NCI-H460 (cell line): Measurements from ENCODE around the gene SHANK1. TPM values are rescaled to one million over a fixed set of nuclear protein-coding genes. Genes with fewer than 3 reads are reported as not detected.

Experiments
- DNase-seq: peaks from one replicate; pipeline ENCODE4 v3.0.0-alpha.2; 2016; ENCODE audit warnings: low read depth; ENCODE audit errors: extremely low read depth
- total RNA-seq: library from RNA; depleted of rRNA; stranded (reverse); fragments of >200 nt; shearing (Covaris generic); gene quantifications from 2 replicates; pipeline ENCODE4 v1.2.3, GENCODE V29; 2014

The SHANK1 gene
- total RNA-seq, 1 experiment from 2014 or later, result 0.15 TPM

DNA sequence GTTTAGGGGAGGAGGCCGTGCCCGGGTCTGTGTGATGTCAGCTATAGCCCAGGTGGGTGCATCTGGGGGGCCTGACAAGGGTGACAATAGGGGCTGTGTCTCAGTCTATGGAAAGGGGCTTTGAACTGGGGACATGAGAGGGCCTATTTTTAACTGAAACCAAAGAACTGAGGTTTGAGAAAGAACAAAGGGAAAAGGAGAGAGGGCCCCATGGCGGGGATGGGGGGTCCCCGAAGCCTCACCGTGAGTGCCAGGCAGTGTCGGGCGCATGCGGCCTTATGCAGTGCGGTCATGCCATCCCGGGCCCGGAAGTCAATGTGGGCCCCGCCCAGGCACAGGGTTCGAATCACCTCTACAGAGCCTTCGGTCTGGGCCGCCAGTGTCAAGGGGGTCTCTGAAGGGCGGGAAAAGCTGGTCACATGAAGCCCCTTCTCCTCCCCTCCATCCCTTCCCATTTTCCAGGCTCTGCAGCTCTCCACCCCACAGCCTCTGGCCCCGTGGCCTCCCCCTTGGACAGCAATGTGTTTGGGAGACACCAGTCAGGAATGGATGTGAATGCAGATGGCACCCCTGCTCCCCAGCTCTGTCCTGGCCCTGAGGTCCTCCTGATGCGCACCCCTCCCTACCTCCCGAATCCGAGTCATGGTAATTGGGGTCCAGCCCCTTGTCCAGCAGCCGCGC is 5.9 kb downstream of the SHANK1 start:
- no peak for DNase-seq

DNA sequence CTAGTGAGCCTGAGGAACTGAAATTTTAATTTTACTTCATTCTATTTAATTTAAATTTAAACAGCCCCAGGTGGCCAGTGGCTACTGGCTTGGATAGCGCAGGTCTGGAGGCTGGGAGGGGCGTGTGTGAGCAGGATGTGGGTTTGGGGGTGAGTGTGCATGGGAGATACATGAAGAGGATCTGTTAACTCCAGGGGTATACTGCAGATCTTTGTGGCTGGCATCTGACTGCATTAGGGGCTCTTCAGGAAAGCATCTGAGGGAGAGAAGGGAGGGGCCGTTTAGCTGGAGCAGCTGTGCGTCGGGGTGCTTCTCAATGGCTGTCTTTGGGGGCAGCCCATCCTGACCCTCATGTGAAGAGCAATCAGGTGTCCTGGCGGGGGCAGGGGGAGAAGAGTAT is 6.8 kb downstream of the SHANK1 start:
- DNase-seq, result no peak

- DNase-seq, result no peak
These were observed 7.8 kb downstream of the SHANK1 start for GRCh38 chr19:50711805-50712204.

DNA sequence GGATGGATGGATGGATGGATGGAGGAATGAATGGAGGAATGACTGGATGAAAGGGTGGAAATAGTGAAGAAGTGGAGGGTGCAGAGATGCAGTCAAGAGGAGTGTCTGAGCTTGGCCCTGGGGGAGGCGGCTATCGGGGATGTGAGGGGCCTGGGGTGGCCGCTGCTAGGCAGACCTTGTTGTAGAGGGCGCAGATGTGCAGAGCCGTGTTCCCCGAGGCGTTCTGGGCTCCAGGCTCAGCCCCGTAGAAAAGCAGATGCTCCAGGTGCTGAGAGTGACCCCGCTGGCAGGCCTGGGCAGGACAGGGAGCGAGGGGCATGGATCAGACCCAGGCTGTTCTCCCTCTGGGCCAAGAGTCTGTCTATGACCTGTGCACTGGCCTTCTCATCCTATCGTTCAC is 8.4 kb downstream of the SHANK1 start:
- no peak for DNase-seq

- no peak for DNase-seq
These were observed 9.0 kb downstream of the SHANK1 start for GRCh38 chr19:50710612-50711011.

DNA sequence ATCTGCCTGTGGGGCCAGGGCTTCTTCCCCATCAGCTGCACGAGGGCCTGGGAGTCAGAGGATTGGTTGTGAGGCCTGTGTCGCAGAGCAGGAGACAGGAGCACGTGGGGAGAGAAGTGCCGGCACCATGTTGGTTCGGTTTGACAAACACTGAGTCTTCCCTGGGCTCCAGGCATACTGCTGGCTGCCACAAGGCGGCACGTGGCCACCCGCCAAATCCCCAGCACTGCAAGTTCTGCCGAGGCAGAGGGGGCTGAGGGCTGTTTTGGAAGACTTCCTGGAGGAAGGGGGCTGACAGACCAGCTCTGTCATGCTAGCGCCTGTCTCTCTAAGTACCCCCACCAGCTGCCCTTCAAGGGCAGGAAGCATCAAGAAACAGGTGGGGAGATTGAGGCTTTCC is 9.5 kb downstream of the SHANK1 start:
- no peak for DNase-seq

GRCh38 chr19:50708179-50708879 is 11.3 kb downstream of the SHANK1 start:
- no peak for DNase-seq

- DNase-seq, result no peak
These were observed 13.2 kb downstream of the SHANK1 start for GRCh38 chr19:50706387-50706786.

DNA sequence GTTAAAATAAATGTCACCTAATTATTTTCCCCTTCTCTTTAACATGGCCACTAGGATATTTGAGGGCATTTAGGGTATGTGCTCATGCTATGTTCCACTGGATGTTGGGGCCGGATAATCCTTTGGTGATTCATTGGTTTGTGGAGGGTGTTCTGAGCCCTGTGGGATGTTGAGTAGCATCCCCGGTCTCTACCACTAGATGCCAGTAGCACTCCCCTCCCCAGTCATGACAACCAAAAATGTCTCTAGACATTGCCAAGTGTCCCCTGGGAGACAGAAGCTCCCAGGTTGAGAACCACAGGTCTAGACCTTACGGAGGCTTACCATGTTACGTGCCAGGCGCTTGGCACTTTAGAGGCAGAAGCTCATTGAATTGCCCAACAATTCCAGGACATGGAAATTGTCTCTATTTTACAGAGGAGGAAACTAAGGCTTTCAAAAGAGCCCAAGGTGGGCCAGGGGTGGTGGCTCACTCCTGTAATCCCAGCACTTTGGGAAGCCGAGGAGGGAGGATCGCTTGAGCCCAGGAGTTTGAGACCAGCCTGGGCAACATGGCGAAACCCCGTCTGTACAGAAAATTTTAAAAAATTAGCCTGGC is 14.1 kb downstream of the SHANK1 start:
- peak; percentile 52 for DNase-seq

DNA sequence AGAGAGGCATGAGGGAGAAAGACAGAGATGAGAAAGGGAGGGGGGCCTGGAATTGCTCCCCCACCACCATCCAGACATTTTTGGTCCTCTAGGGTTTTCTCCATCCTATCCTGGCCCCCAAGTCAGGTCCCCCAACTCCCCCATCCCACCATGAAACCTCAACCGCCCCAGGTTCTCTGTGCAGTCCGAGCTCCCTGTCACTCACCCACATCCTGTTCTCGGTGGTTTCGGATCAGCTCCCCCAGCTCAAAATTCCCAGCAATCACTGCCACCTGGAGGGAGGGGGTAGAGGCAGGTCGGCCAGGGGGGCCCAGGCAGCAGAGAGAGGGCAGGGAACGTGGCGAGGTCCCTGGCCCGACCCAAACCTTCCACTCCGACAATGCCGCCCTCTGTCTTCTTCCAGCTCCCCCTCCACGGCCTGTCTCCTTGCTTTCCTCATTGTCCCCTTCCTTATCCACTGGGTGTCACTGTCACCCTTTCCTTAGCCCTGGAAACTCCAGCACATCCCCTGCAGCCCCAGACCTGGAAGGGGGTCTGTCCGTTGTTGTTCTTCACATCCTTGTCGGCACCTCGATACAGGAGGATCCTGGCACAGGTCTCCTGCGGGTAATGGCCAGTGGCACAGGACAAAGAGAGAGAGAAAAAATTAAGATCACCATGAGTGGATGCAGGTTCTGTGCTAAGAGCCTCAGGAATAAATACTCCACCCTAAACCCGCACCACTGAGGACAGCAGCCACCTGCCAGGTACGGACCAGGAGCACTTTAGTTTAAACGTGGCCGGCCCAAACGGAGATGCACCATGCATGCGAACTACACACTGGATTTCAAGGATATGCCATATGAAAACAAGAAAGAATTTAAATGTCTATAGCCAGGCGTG is 15.4 kb downstream of the SHANK1 start:
- peak; percentile 20 for DNase-seq

DNA sequence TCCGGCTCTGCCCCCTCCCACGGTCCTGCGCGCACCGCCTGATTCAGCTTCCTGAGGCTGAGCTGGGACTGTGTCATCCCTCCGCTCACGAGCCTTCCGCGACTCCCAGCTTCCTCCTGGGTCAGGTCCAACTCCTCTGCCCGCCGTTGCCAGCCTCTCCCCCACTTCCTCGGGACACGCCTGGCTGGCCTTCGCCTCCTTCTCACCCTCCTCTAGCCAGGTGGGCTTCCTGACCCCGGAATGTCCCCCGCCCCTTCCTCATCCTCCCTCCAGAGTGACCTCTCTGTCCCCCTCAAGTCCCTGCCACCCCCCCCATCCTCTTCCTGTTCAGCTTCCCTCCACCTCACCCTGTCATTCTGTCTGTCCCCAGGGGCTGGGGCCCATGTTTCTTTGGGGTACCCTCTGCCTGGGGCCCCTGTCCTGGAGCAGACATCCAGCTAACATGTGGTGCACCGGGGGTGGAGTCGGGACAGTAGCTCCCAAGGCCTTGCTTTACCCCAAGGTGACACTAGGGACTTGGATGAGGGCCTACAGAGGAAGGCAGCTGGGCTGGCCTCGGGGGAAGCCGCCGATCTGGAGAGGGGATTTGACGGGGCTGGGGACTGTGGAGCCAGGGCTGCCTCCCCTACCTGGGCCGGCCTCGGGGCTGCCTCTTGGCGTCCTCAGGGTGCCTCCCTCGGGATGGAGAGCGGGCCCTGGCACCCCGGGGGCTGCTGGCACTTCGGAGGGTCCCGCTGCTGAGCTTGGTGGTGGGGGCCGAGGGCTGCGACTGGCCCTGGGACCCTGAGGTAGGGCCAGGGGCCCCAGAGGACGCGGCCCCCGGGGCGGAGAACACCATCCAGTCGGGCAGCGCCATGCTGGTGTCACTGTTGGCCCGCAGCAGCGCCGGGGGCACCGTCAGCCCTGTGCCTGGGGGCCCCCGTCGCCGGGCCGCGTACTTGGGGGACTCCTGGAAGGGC is 16.5 kb downstream of the SHANK1 start:
- DNase-seq, result no peak

DNA sequence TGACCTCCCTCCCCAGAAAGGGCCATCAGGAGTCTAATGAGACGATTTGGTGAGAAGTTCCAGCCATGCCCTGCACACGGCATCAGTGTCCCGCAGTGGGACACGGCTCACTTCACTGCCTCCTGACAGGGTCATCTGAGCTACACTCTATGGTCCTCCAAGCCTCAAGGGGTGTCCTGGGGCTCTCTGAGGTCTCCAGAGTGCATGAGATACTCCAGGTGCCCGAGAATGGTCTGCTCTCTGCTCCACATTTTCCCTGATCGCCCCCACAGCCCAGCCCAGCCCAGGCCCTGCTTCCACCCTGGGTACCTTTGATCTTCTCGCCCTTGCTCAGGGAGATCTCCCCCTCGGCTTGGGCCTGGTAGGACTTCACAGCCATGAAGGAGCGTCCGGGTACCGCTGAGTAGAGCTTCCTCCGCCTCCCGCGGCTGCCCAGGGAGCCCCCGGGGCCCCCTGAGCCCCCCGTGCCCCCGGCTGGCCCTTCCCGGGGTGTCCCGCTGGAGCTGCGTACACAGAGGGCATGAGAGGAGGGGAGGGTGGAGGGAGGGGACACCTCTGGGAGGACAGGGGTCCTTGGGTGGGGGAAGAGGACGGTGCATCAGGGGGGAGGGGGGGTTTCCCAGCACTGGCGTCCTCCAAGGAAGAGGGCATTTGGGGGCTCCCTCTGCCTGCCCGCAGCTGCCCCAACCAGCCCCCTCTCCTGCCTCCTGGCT is 17.3 kb downstream of the SHANK1 start:
- DNase-seq, result no peak

GRCh38 chr19:50701367-50701985 is 18.1 kb downstream of the SHANK1 start:
- DNase-seq, result no peak

- DNase-seq, result no peak
These were observed 22.0 kb downstream of the SHANK1 start for GRCh38 chr19:50697414-50698124.

- no peak for DNase-seq
These were observed 23.5 kb downstream of the SHANK1 start for GRCh38 chr19:50696094-50696483.

DNA sequence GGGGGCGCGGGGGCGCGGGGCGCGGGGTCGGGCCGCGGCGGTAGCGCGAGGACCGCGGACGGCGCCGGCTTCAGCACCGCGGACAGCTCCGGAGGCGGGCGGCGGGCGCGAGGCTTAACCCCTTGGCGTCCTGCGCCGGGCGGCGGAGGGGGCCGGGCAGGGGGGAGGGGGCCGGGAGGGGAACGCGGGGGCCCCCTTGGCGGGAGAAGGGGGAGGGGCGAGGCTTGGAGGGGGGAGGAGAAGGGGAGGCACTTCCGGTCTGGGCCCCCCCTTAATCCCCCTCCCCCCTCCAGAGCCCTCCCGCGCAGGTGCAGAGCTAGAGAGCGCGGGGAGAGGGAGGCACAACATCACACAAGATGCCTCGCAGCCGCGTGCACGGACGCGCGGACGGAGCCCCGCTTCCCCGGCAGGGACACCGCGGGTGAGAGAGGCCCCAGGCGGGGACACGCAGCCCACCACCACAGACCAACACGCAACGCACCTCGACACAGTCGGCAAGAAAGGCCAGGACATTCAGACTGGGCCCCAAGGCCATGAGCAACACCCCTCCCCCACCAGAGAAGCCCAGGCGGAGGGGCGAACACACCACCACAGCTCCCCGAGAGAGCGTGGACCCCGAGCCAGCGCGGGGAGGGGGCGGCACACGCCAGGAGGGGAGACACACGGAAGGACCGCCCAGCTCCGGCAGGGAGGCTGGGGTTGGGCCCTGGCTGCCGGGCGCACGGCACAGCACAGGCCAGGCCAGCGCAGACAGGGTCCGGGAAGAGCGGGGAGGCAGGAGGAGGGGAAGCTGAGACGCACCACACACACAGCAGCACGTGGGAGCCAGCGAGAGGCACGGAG is 24.1 kb downstream of the SHANK1 start:
- no peak for DNase-seq

GRCh38 chr19:50694815-50695145 is 24.8 kb downstream of the SHANK1 start:
- DNase-seq, result no peak
